ENCODE measurements around the gene PCBP3.

The PCBP3 gene

GRCh38 chr21:45753445-45753844 is 109.9 kb downstream of the PCBP3 start:
- DNase-seq (ENCODE audit: low read depth): no peak

GRCh38 chr21:45756029-45756428 is 112.5 kb downstream of the PCBP3 start:
- no peak for DNase-seq (ENCODE audit: low read depth)

DNA sequence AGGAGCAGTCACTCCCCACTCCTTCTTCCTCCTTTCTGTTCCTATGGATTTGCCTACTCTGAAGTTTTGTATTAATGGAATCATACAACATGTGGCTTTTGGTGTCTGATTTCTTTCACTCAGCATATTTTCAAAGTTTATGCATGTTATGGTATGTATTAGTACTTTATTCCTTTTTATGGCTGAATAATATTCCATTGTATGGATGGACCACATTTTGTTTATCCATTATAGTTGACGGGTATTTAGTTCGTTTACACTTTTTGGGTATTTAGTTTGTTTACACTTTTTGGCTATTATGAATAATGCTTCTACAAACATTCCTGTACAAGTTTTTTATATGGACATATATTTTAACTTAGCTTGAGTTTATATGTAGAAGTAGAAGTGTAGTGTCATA is 113.1 kb downstream of the PCBP3 start:
- DNase-seq (ENCODE audit: low read depth): no peak

DNA sequence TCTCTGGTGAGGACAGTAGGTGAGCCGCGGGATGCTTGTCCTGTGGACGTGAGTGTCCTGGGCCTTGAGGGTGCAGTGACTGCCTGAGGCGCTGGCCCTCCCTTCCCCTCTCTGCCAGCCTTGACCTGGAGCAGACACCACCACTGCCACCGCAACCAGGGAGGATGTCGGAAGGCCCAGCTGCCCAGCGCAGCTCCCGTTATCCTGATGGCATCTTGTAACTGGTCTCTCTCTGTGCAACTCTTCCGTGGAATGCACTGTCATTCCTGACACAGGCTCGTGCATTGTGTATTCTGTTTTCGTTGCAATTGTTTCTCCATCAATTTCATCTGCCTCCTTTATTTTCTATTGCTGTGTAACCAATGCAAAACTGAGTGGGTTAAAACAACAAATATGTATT is 118.2 kb downstream of the PCBP3 start:
- no peak for DNase-seq (ENCODE audit: low read depth)

DNA sequence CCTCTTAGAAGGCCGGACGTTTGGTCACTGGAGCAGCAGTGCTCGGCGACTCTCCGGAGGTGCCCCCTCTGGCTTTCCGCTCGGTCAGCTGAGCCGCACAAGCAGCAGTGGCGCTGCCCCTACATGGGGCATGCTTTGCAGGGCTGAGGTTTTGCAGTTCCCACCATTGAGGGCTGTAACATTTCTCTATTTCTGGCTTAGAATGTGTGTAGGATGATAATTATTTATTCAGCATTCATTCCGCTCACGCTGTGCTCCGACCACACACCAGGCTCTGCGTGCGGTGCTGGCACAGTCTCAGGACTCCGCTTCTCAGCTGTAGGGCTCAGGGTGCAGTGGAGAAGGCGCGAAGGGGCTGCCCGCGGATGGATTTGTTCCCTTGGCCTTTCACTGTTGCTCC is 119.5 kb downstream of the PCBP3 start:
- DNase-seq (ENCODE audit: low read depth): no peak

- no peak for DNase-seq (ENCODE audit: low read depth)
These were observed 120.0 kb downstream of the PCBP3 start for GRCh38 chr21:45763506-45763905.

DNA sequence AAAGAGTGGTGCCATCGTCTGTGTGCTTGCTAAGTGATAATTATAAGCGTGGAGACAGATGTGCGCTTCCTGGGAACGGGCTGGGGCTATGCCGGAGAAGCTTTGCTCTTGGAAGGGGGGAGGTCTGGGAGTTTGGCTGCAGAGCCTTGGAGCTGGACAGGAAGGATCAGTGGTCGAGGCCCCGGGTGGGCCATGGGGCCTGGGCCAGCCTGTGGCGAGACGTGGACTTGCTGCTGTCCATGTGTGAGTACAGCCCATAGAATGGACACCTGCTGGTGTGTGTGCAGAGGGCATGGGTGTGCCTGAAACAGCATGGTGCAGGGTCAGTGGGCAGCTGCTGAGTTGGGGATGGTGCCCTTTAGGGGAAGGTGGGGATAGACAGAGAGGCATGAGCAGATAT is 121.3 kb downstream of the PCBP3 start:
- DNase-seq (ENCODE audit: low read depth): no peak

- no peak for DNase-seq (ENCODE audit: low read depth)
These were observed 121.8 kb downstream of the PCBP3 start for GRCh38 chr21:45765375-45765774.

DNA sequence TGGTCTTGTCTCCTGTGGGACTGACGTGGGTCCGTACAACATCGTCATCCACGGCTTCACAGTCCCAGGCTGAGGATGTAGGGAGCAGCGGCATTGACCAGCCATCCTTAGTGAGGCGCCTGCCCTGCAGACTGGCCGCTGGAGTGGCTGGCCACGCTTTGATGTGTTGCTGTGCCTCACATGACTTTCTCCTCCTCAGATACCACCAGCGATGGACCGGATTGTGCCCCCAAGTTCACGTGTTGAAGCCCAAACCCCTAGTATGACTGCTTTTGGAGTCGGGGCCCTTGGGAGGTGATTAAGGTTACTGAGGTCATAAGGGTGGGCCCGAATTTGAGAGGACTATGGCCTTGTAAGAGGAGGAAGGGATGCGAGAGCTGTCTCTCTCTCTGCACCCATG is 122.5 kb downstream of the PCBP3 start:
- no peak for DNase-seq (ENCODE audit: low read depth)

GRCh38 chr21:45766501-45766900 is 123.0 kb downstream of the PCBP3 start:
- DNase-seq (ENCODE audit: low read depth): no peak

- no peak for DNase-seq (ENCODE audit: low read depth)
These were observed 123.8 kb downstream of the PCBP3 start for GRCh38 chr21:45767071-45768006.

DNA sequence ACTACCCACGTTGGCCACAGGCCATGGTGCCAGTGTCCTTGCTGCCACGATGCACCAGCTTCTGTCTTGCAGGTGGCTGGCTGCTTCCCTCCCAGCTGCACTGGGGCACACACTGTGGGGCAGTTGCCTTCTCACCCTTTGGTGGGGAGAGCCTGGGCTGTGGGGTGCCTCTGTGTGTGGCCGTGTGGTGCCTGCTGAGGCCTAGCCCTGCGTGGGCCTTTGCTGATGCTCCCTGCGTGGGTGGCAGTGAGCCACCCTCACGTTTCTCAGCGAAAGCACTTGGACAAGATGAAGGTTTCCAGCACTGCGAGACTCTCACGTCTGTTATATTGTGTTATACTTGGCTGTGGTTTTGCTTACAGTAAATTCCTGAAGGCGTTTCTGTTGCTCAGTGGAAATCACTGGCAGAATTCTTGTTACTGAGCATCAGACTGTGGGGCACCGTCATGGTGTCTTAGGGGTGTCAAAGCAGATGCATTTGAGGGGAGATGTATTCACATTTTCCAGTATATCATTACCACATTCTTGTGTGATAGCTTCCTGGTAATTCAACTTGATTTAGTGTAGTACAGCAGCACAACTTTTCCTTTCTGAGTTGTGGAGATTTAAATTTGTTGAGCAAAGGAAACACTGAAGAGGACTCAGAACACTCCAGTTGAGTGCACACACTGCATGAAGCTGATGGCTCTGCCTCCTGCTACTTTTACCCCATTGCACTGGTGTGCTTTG is 124.7 kb downstream of the PCBP3 start:
- no peak for DNase-seq (ENCODE audit: low read depth)

- DNase-seq (ENCODE audit: low read depth): no peak
These were observed 125.2 kb downstream of the PCBP3 start for GRCh38 chr21:45768740-45769048.

- DNase-seq (ENCODE audit: low read depth): no peak
These were observed 125.8 kb downstream of the PCBP3 start for GRCh38 chr21:45769294-45769693.

DNA sequence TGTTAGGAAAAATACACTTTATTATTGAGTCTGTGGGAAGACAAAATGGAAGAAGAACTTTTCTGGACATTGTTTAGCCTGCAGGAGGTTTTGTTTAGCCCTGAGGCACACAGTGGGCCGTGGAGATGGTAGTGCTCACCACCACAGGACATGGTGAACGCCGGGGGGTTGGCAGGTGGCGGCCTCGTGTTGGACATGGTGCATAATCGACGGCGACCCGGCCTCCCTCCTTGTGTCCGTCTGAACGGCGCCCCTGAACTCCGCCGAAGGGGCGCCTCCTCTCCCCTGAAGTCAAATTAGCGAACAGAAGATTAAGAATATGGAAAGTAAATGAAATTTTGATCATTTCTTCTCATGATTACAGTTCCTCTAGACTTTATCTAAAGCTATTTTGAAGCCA is 126.4 kb downstream of the PCBP3 start:
- no peak for DNase-seq (ENCODE audit: low read depth)

GRCh38 chr21:45772180-45772579 is 128.7 kb downstream of the PCBP3 start:
- no peak for DNase-seq (ENCODE audit: low read depth)

DNA sequence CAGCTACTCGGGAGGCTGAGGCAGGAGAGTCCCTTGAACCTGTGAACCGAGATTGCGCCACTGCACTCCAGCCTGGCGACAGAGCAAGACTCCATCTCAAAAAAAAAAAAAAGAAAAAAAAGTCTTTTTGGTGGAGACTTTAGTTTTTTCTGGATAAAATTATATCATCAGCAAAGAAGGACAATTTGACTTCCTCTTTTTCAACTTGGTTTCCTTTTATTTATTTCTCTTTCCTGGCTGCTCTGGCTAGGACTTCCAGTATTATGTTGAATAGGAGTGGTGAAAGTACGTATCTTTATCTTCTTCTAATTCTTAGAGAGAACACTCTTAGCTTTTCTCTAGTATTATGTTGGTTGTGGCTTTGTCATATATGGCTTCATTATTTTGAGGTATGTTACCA is 130.8 kb downstream of the PCBP3 start:
- no peak for DNase-seq (ENCODE audit: low read depth)

DNA sequence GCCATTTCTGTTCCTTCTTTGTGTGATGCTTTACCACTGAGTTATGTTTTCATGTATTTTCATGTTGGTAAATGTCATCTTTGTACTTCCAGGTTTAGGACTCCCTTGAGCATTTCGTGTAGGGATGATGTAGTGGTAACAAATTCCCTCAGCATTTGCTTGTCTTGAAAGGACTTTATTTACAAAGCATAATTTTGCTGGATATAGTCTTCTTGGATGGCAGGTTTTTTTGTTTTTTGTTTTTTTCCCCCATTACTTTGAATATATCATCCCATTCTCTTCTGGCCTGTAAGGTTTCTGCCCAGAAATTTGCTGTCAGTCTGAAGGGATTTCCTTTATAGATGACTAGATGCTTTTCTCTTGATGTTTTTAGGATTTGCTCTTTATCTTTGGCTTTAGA is 133.4 kb downstream of the PCBP3 start:
- DNase-seq (ENCODE audit: low read depth): no peak

- no peak for DNase-seq (ENCODE audit: low read depth)
These were observed 135.2 kb downstream of the PCBP3 start for GRCh38 chr21:45778686-45779085.

- DNase-seq (ENCODE audit: low read depth): no peak
These were observed 135.7 kb downstream of the PCBP3 start for GRCh38 chr21:45779226-45779625.

- DNase-seq (ENCODE audit: low read depth): no peak
These were observed 137.1 kb downstream of the PCBP3 start for GRCh38 chr21:45780647-45781046.

DNA sequence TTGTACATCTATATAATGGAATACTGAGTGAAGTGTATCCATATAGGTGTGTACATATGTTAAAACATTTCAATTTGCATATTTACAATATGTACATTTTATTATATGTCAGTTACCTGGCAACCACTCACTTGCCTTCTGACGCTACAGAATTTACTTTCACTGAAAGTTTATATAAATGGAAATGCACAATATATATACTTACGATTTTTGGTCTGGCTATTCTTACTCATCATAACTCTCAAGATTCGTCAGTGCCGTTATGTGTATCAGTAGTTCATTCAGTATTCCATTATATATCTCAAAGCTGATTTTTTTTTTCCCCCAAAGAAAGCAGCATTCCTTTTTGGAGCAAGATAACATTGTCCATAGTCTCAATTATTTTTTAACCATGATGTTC is 138.2 kb downstream of the PCBP3 start:
- DNase-seq (ENCODE audit: low read depth): no peak

DNA sequence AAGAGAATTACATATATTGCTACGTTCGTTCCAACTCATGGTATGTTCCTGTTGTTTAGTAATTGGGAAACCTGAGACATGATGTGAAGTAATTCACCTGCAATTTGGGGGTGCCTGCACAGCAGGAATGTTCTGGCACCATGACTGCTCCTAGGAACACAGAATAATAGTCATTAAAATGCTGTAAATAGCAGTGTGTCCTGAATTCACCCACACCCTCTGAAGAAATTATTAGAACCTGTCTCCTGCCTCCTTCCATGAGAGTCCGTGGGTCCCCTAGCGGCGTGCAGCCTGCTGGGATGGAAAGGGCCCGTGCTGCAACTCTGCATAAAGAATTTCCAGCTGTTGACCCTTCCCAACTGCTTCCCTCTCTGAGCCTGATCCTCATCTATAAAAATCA is 143.1 kb downstream of the PCBP3 start:
- no peak for DNase-seq (ENCODE audit: low read depth)

- DNase-seq (ENCODE audit: low read depth): no peak
These were observed 143.8 kb downstream of the PCBP3 start for GRCh38 chr21:45787371-45787770.

All from GM04503 (cell line).